Endothelial cell of umbilical vein (primary cell): Measurements from ENCODE around the gene TMEM213. TPM values are rescaled to one million over a fixed set of nuclear protein-coding genes. Genes with fewer than 3 reads are reported as not detected.

ENCODE experiments used
- BruUV-seq: library from RNA; stranded (reverse); fragments of 400-500 nt; replicated peaks from 2 replicates; lab custom pipeline; 2021; lab: Mats Ljungman, UMichigan
- CTCF ChIA-PET: fragments of 300-600, 350-600 bp; sonication (Branson Sonifier 250); formaldehyde crosslinking; loops from one replicate; lab custom pipeline; 2021; ENCODE audit warnings: antibody characterized with exemption, inconsistent platforms; lab: Charles Lee
- POLR2A ChIA-PET: fragments of 300-600, 350-600 bp; sonication (Branson Sonifier 250); formaldehyde crosslinking; loops from one replicate; lab custom pipeline; 2021; ENCODE audit warnings: antibody characterized with exemption, inconsistent platforms; lab: Charles Lee
- DNase-seq: peaks from one replicate; pipeline ENCODE4 v3.0.0-alpha.2; 2011; ENCODE audit warnings: low read depth, low spot score
- FAIRE-seq: peaks from 2 replicates; lab custom pipeline; 2011; peaks lifted over from hg19 to GRCh38; lab: Jason Lieb, UNC
- H2AFZ ChIP-seq: 2 replicates; pipeline ENCODE4 v1.6.0; 2012; ENCODE audit warnings: low read depth, low read length, control low read depth, inconsistent platforms
- H3K27ac ChIP-seq: 2 replicates; pipeline ENCODE4 v1.5.1; 2011; ENCODE audit warnings: low read depth, mild to moderate bottlenecking, control low read depth, low read length, moderate library complexity; ENCODE audit not compliant: insufficient read depth
- H3K27me3 ChIP-seq, 2 experiments: 2 replicates each; pipeline versions ENCODE4 v1.6.0 to v1.6.1; 2011; ENCODE audit warnings: low read length in 2 of 2, mixed read lengths in 1 of 2; ENCODE audit not compliant: control insufficient read depth in 2 of 2, insufficient read depth in 2 of 2
- H3K36me3 ChIP-seq, 2 experiments: 2 replicates in 1 of 2; 3 replicates in 1 of 2; pipeline ENCODE4 v1.5.1; 2011; ENCODE audit warnings: low read length in 2 of 2, mild to moderate bottlenecking in 1 of 2, moderate library complexity in 1 of 2; ENCODE audit not compliant: control insufficient read depth in 2 of 2, insufficient read depth in 2 of 2; ENCODE audit errors: extremely low read depth in 1 of 2
- H3K4me1 ChIP-seq: 3 replicates; pipeline ENCODE4 v1.5.1; 2011; ENCODE audit warnings: mild to moderate bottlenecking, low read length; ENCODE audit not compliant: control insufficient read depth, insufficient read depth; ENCODE audit errors: extremely low read depth
- H3K4me2 ChIP-seq: 2 replicates; pipeline ENCODE4 v1.6.1; 2011; ENCODE audit warnings: low read length, control low read depth, mixed read lengths; ENCODE audit not compliant: insufficient read depth
- H3K4me3 ChIP-seq, 3 experiments: fragments of 200-600 bp in 1 of 3; sonication (generic), shearing (Covaris generic) in 1 of 3; replicated peaks in 1 of 3; 2 replicates each; pipeline ENCODE4 v1.5.1; 2011 to 2016; ENCODE audit warnings: control low read depth in 3 of 3, low read length in 3 of 3, mild to moderate bottlenecking in 2 of 3, inconsistent platforms in 1 of 3, low read depth in 1 of 3, moderate library complexity in 1 of 3; ENCODE audit not compliant: insufficient read depth in 1 of 3
- H3K79me2 ChIP-seq: 2 replicates; pipeline ENCODE4 v1.6.0; 2012; ENCODE audit warnings: low read length, inconsistent platforms; ENCODE audit not compliant: control insufficient read depth, insufficient read depth
- H3K9ac ChIP-seq: replicated peaks from 2 replicates; pipeline ENCODE3; 2011; ENCODE audit warnings: low read length, control low read depth; ENCODE audit not compliant: insufficient read depth; ENCODE audit errors: extremely low read depth
- H3K9me1 ChIP-seq: replicated peaks from 3 replicates; pipeline ENCODE4 v1.6.0; 2011; ENCODE audit warnings: mild to moderate bottlenecking, low read length; ENCODE audit not compliant: control insufficient read depth, insufficient read depth; ENCODE audit errors: extremely low read depth
- H3K9me3 ChIP-seq: replicated peaks from 2 replicates; pipeline ENCODE4 v1.5.1; 2012; ENCODE audit warnings: low read length, inconsistent platforms; ENCODE audit not compliant: control insufficient read depth, insufficient read depth
- H4K20me1 ChIP-seq: replicated peaks from 2 replicates; pipeline ENCODE3; 2011; ENCODE audit warnings: mild to moderate bottlenecking, low read length; ENCODE audit not compliant: control insufficient read depth, insufficient read depth; ENCODE audit errors: extremely low read depth
- CTCF ChIP-seq, 2 donors: IDR thresholded peaks; 1 replicate in 1 of 2; 2 replicates in 1 of 2; pipeline ENCODE4 v1.5.1; 2011; ENCODE audit warnings: low read length in 2 of 2, mild to moderate bottlenecking in 2 of 2, moderate library complexity in 2 of 2, control low read depth in 1 of 2, inconsistent platforms in 1 of 2, low read depth in 1 of 2; ENCODE audit not compliant: insufficient read depth in 1 of 2; ENCODE audit errors: extremely low read depth in 1 of 2
- EZH2 ChIP-seq: IDR thresholded peaks from 2 replicates; pipeline ENCODE4 v1.6.1; 2012; ENCODE audit warnings: borderline replicate concordance, low read depth, mild to moderate bottlenecking, moderate library complexity, low read length, inconsistent platforms; ENCODE audit not compliant: severe bottlenecking
- FOS ChIP-seq: IDR thresholded peaks from 2 replicates; pipeline ENCODE4 v1.6.1; 2011; ENCODE audit warnings: mild to moderate bottlenecking, low read length, moderate library complexity, borderline replicate concordance; ENCODE audit not compliant: insufficient read depth
- GATA2 ChIP-seq: IDR thresholded peaks from 2 replicates; pipeline ENCODE4 v1.7.0; 2011; ENCODE audit warnings: low read depth, mild to moderate bottlenecking, moderate library complexity, mixed read lengths, low read length; ENCODE audit not compliant: insufficient read length, insufficient read depth
- JUN ChIP-seq: IDR thresholded peaks from 2 replicates; pipeline ENCODE4 v1.6.1; 2011; ENCODE audit warnings: borderline replicate concordance, low read depth; ENCODE audit not compliant: insufficient read length, insufficient read depth
- MAX ChIP-seq: IDR thresholded peaks from 2 replicates; pipeline ENCODE4 v1.6.1; 2011; ENCODE audit not compliant: insufficient read depth, insufficient read length
- MYC ChIP-seq: IDR thresholded peaks from one replicate; pipeline ENCODE4 v1.6.1; 2011; ENCODE audit warnings: mild to moderate bottlenecking, low read depth, low read length
- POLR2A ChIP-seq: IDR thresholded peaks from 2 replicates; pipeline ENCODE4 v1.6.1; 2012; ENCODE audit warnings: low read depth, mild to moderate bottlenecking, control low read depth, low read length
- POLR2AphosphoS5 ChIP-seq: IDR thresholded peaks from 2 replicates; pipeline ENCODE4 v1.6.1; 2012; ENCODE audit warnings: low read depth, mild to moderate bottlenecking, control low read depth, low read length, moderate library complexity; ENCODE audit not compliant: insufficient read depth
- dilution Hi-C: fragments of 300-500 bp; cut with MboI; formaldehyde crosslinking; loops from one replicate; pipeline ENCODE4 v1.15.0; 2019; ENCODE audit warnings: low sequenced_read_pairs; ENCODE audit not compliant: extremely low pct_ligation_motif_present
- intact Hi-C: fragments of 100-400 bp; cut with micrococcal nuclease; formaldehyde crosslinking; loops from one replicate; pipeline ENCODE4 v1.10.0; 2022
- polyA plus RNA-seq, 4 experiments: library from polyadenylated mRNA; depleted of rRNA in 3 of 4; stranded (reverse) in 3 of 4; unstranded in 1 of 4; fragments of >200 nt; gene quantifications; 2 replicates each; pipeline versions ENCODE4 v1.2.1 to v1.2.3, GENCODE V29; 2011 to 2012; ENCODE audit warnings: missing spikeins in 1 of 4
- total RNA-seq: library from RNA; stranded (reverse); gene quantifications from 2 replicates; pipeline ENCODE4 v1.2.3, GENCODE V29; 2021

TMEM213 gene
- total and polyA plus RNA-seq, 2 donors (not counting 3 experiments of a cell fraction or from before 2014, with no cell fraction given), result not detected

- no peaks in the 10 kb centered on the region for H3K9me1 ChIP-seq
- H3K27ac ChIP-seq, result no peak overlapping the region
- BruUV-seq, result no TSS peak
- H3K4me2 ChIP-seq, result no peak overlapping the region
- dilution Hi-C loops (no loop called here), intact Hi-C loops (no loop called here)
- no peak overlapping the region for H3K9ac ChIP-seq
- H3K79me2 ChIP-seq, result no peaks in the 10 kb centered on the region
- no peaks in the 10 kb centered on the region for H3K27me3 ChIP-seq
- DNase-seq (no peak), FAIRE-seq (no peak)
- no peaks in the 10 kb centered on the region for H3K9me3 ChIP-seq
- H3K36me3 ChIP-seq, result no peaks in the 10 kb centered on the region
- no peak for TF ChIP-seq POLR2A
- TF ChIP-seq GATA2, result no peak
- no peak for TF ChIP-seq FOS
- TF ChIP-seq MAX, result no peak
- TF ChIP-seq JUN, result no peak
- no peak for TF ChIP-seq MYC
- no peak for TF ChIP-seq POLR2AphosphoS5
- no peaks in the 10 kb centered on the region for H4K20me1 ChIP-seq
- no peak overlapping the region for H3K4me3 ChIP-seq
- ChIA-PET CTCF (no interaction called here), POLR2A (no interaction called here)
- H3K4me1 ChIP-seq, result no peaks in the 10 kb centered on the region
- H2AFZ ChIP-seq, result no peak overlapping the region
Observed at GRCh38 chr7:138804618-138805017, 6.8 kb downstream of the TMEM213 start.

- FAIRE-seq, result no peak
Observed at GRCh38 chr7:138809346-138809745, 11.6 kb downstream of the TMEM213 start.

More at GRCh38 chr7:138809346-138809745, 11.6 kb downstream of the TMEM213 start:
- Histone ChIP-seq H3K9me3 (no peaks in the 10 kb centered on the region), H3K36me3 (no peaks in the 10 kb centered on the region), H3K9me1 (no peaks in the 10 kb centered on the region), H3K79me2 (no peaks in the 10 kb centered on the region), H3K4me2 (no peak overlapping the region), H2AFZ (no peak overlapping the region), H3K4me1 (no peaks in the 10 kb centered on the region), H3K27me3 (no peaks in the 10 kb centered on the region), H3K27ac (no peak overlapping the region), H4K20me1 (no peaks in the 10 kb centered on the region), H3K9ac (no peak overlapping the region), H3K4me3 (no peak overlapping the region)
- no TSS peak for BruUV-seq
- TF ChIP-seq CTCF (IDR thresholded peaks at IDR 0.05; ENCODE audit: extremely low read depth in 1 of 2, insufficient read depth in 1 of 2, low read depth in 1 of 2, low read length in 2 of 2) (no peak), JUN (no peak), EZH2 (no peak), GATA2 (no peak), POLR2AphosphoS5 (no peak), FOS (no peak), POLR2A (no peak), MYC (no peak), MAX (no peak)
- dilution Hi-C loops (no loop called here), intact Hi-C loops (no loop called here)
- no peak for DNase-seq
- ChIA-PET CTCF (no interaction called here), POLR2A (no interaction called here)
